T follicular helper cell (primary cell): Measurements from ENCODE around the gene SLC6A5.

Source experiments
- DNase-seq: peaks from one replicate; pipeline ENCODE4 v3.0.0-alpha.2; 2020; ENCODE audit warnings: low read depth

The SLC6A5 gene

DNA sequence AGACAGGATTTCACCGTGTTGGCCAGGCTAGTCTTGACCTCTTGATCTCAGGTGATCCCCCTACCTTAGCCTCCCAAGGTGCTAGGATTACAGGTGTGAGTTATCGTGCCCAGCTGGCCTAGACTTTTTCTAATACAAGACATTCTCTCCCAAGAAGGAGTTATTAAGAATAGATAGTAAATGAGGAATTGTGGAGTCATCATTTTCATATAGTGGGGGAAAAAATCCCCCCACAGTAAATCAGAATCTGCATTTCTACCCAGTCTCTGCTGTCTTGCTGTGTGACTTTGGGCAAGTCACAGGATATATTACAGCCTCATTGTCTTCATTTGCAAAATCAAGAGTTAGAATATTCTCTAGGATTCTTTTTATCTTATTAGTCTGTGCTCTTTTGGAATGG is 21.6 kb downstream of the SLC6A5 start:
- no peak for DNase-seq

- no peak for DNase-seq
Observed at GRCh38 chr11:20621679-20622078, 22.3 kb downstream of the SLC6A5 start.

DNA sequence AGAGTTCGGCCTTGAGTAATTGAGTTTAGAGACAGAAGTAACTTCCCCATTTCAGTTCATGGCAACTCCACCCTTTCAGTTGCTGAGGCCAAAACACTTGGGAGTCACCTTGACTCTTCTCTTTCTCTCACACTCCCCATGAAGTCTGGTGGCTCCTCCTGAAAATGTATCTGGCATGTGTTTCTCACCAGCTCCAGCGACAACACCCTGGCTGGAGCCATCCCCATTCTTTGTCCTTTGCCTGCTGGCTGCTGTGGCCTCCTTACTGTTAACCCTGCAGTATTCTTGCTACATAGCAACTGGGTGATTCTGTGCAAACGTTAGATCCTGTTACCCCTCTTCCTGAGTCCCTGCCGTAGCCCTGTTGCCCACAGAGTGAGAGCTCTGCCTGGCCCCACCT is 23.8 kb downstream of the SLC6A5 start:
- DNase-seq = no peak

DNA sequence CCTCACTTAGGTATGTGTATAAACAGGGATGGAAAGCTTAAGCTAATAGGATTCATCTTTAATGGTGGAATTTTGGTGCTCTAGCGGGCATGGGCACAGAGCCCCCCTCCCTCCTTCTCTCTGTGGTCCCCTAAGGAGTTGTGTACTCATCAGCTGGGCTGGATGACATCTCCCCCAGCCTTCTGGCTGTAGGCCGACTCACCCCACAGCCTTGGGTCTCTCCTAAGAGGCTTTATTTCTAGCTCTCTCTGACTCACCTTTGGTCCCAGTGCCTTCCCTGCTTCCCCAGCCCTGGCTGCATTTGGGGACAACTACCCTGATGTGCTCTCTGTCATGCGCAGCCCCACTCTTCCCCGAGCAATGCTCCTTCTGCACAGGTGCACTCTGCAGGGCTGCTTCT is 26.9 kb downstream of the SLC6A5 start:
- no peak for DNase-seq

DNA sequence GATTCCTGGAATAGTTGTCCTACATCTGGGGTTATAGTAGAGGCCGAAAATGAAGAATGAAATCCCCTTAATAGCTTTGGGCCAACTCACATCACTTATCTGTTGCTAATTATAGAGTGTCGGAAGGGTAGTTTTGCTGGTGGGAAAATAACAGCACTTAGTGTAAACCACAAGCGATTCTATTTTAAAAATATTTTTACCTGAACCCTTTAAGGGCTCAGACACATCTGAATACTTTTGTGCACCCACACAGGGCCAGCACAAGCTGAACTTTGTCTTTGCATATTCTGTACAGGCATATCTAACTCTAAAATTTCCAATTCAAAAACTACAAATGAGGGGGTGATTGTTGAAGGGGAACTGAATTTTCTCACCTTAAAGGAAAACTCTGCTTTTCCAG is 27.6 kb downstream of the SLC6A5 start:
- no peak for DNase-seq

DNA sequence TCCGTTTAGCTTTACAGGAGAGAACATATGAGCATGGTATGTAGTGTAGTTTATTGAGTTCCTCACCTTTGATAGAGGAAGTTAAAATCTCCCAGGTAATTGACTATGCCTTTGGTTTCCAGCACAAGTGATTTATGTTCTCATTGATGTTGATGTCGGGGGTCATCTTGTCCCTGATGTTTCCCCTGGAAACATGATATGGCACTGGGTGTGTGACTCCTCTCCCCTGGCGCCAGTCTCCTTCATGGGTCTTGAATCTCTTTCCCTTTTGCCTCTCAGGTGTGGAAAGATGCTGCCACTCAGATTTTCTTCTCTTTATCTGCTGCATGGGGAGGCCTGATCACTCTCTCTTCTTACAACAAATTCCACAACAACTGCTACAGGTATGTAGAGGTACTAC is 28.3 kb downstream of the SLC6A5 start:
- DNase-seq = no peak

DNA sequence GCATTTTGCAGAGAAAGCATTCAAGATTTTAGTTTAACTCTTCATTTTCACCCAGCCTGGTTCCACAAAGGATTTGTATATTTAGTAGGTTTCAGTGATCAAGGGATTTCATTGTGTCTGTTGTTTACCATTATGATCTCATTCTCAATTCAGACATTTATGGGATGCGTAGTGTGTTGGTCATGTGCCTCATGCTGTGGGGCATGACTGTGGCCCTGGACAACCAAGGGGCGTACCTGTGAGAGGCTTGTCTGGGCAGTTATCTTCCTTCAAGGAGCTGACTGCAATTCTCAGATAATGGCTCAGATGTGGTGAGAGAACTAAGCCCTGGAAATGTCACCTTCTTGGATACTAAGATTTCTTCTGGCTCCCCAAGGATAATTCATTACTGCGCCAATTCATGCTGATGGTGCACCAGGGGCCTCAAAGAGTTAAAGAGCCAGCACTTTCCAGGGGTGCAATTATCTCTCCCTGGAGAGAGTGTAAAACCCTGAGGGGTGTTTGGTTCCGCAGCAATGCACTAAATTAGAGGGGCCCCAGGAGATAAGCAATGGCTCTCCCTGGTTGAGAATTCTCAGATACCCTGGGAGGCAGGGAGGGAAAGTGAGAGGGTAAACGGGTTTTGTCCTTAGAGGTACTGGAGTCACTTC is 32.2 kb downstream of the SLC6A5 start:
- DNase-seq = no peak

GRCh38 chr11:20632169-20632532 is 32.7 kb downstream of the SLC6A5 start:
- no peak for DNase-seq

- DNase-seq = no peak
Observed at GRCh38 chr11:20634044-20634443, 34.6 kb downstream of the SLC6A5 start.

GRCh38 chr11:20634781-20635180 is 35.4 kb downstream of the SLC6A5 start:
- DNase-seq = no peak

DNA sequence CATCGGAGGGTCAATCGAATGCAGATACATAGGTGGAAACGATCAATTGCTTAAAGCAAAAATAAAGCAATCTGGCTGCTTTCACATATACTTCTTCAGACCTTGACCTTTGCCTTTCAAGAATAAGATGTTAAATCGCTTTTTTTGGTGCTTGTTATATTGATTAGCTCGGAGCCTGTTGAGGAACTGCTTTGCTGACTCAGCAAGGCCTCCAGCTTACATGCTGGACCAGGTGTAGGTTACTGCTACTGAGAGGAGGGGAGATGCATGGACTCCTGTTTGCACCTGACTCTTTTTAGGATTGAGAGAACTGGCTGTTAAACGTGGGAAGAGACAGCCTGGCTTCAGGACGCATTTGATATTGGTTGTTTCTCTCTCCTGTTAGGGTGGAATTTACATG is 38.7 kb downstream of the SLC6A5 start:
- DNase-seq = no peak

GRCh38 chr11:20639688-20640087 is 40.3 kb downstream of the SLC6A5 start:
- no peak for DNase-seq

- DNase-seq = no peak
Observed at GRCh38 chr11:20640401-20640800, 41.0 kb downstream of the SLC6A5 start.

GRCh38 chr11:20644360-20644759 is 45.0 kb downstream of the SLC6A5 start:
- no peak for DNase-seq

DNA sequence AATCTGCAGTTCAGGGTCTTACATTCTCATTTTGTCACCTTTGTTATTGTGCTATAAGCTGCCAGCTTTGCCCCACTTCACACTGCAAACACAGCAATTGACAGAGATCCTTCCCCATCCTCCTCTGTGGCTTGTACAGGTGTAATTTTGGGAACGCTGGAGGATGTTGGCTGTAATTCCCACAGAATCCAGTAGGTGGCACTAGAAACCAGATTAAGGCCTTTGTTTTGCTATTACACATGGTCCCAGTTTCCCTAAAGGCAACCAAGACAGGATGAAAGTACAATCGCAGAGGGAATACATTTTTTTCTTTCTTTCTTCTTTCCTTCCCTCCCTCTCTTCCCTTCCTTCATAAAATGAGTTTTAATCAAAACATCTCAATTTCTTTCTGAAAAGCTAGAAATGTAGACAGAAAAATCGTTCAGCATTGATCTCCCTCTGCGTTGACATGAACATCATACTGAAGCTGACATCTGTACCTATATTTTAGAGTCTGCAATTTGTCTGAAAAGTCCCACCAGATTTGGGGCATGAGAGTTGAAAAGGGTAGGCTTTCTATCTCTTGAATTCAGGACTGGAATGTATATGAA is 48.7 kb downstream of the SLC6A5 start:
- no peak for DNase-seq

DNA sequence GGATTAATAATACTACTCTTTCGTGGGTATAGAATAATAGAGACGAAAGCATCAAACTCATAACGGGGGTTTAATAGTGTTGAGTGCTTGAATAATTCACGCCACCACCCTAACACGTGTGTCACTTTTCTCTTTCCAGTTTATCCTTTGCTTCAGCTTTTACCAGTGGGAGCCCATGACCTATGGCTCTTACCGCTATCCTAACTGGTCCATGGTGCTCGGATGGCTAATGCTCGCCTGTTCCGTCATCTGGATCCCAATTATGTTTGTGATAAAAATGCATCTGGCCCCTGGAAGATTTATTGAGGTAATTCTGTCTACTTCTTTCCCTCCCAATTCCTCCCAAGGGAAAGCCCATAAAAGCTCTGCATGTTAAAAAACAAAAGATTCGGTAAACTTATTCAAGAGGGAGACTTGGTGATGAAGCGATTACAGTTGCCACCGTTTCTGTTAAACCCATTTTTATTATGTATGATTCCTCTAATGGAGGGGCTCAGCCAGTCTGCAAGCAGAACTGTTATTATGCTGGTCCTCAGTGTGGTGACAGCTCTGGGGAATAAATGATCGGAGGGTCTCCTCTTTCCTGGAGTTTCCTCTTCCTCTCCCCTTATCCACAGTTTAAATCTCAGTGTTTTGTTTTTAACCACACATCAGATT is 52.9 kb downstream of the SLC6A5 start:
- no peak for DNase-seq

DNA sequence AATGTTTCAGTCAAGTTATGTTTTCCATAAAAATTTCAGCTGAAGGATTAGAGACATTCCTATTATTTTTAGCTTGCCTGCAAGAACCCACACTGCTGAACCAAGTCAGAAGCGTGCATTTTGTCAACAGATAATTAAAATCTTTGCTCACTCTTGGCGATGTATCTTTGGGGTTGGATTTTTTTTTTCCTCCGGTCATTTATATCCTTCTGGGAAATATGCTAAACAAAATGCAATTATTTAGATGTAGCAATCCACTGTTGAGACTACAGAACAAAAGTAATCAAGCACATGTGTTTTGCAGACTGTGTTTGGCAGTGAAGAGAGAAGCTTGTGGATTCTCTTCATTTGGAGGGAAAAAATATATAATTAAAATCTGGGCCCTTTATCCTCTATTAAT is 54.6 kb downstream of the SLC6A5 start:
- no peak for DNase-seq

- DNase-seq = no peak
Observed at GRCh38 chr11:20656901-20657300, 57.5 kb downstream of the SLC6A5 start.

DNA sequence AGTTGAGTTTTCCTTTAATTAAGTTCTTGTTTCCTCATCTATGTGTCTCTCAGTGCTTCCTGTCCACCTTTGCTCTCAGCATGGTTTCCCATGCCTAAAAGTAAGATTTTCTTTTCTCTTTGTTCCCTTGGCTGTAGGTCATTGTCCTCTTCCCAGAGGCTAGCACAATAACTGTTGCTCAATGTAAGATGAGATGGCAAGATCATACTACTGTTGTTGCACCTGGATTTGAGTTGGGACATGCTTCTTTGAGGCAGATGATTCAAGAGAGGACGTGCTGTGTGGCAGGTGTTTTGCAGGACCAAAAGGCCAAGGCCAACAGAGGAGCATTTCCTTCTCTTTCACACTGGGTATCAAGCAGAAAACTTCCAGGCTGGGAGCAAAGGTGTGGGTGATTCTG is 58.7 kb downstream of the SLC6A5 start:
- DNase-seq = no peak

DNA sequence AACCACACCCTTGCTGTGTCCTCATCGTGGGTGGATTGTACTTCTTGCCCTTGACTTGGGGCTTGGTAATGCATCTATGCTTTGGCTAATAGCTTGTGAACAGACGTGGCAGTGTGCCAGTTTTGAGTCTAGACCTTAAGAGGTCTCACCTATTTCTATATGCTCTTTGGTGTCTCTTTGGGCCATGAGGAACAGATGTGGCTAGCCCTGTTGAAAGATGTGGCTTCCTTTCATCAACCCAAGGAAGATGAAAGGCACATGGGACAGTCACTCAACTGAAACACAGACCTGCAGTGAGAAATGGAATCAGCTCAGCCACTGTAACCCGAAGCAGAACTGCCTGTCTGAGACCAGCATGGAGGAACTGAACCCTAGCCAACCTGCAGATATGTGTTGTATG is 62.0 kb downstream of the SLC6A5 start:
- DNase-seq = no peak

DNA sequence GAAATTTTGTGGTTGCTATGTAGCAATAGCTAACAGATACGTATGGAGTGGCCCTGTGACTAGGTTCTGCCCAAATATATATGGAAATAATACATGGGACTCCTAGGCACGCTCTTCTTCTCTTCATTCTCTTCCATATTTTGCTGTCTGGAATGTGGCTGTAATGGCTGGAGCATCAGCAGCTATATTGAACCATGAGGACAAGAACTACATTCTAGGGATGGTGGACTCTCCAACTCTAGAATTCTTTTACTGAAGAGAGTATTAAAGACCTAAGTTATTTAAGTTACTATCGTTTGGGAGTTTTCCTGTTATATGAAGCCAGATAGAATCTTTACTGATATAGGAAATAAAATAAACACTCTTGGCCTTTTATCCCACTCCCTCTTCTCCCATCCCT is 62.4 kb downstream of the SLC6A5 start:
- DNase-seq = no peak

GRCh38 chr11:20668131-20668809 is 68.9 kb downstream of the SLC6A5 start:
- no peak for DNase-seq
